ENCODE results near the gene TRAF3IP3.

GRCh38 chr1:209802780-209803152, 46.9 kb downstream of the TRAF3IP3 start:
- TF ChIP-seq POLR2A (IDR thresholded peaks at IDR 0.05): no peak
- TF ChIP-seq CTCF (IDR thresholded peaks at IDR 0.05): no peak
